B cell (primary cell): ENCODE results near the gene WNK1. TPM values are rescaled to one million over a fixed set of nuclear protein-coding genes. Genes with fewer than 3 reads are reported as not detected.
A peak's percentile ranks its signal among the peaks of the same experiment; 100 is the strongest.

Source experiments
- ATAC-seq: fragments of 200-7000 bp; cut with Tn5 transposase; one replicate; pipeline ENCODE4 v1.10.0; 2021; ENCODE audit warnings: low read depth, mild to moderate bottlenecking, moderate number of reproducible peaks, moderate library complexity
- CTCF ChIA-PET: fragments of 350-600 bp; sonication (Branson Sonifier 250); formaldehyde crosslinking; loops from one replicate; lab custom pipeline; 2021; ENCODE audit warnings: antibody characterized with exemption, inconsistent platforms; lab: Charles Lee
- POLR2A ChIA-PET: fragments of 350-600 bp; sonication (Branson Sonifier 250); formaldehyde crosslinking; loops from one replicate; lab custom pipeline; 2021; ENCODE audit warnings: antibody characterized with exemption; lab: Charles Lee
- DNase-seq: peaks from one replicate; pipeline ENCODE4 v3.0.0; 2013
- H2AFZ ChIP-seq: 2 replicates; pipeline ENCODE4 v1.6.1; 2012; ENCODE audit warnings: mild to moderate bottlenecking, low read depth, low read length; ENCODE audit not compliant: insufficient read depth, poor library complexity, severe bottlenecking
- H3K27ac ChIP-seq, 2 donors: 1 replicate in 1 of 2; 2 replicates in 1 of 2; pipeline ENCODE4 v1.5.1; 2012 to 2013; ENCODE audit warnings: low read length in 2 of 2, mild to moderate bottlenecking in 2 of 2, moderate library complexity in 1 of 2
- H3K27me3 ChIP-seq, 4 experiments: fragments of 200-600 bp in 1 of 4; sonication (generic) in 1 of 4; replicated peaks in 1 of 4; 1 replicate in 2 of 4; 2 replicates in 2 of 4; pipeline versions ENCODE4 v1.6.1 to v1.7.0; 2013 to 2016; ENCODE audit warnings: low read length in 3 of 4, mild to moderate bottlenecking in 2 of 4, mixed read lengths in 1 of 4, moderate library complexity in 1 of 4; ENCODE audit not compliant: insufficient read depth in 4 of 4, control insufficient read depth in 3 of 4; ENCODE audit errors: control extremely low read depth in 1 of 4
- H3K36me3 ChIP-seq, 2 experiments: replicated peaks in 1 of 2; 1 replicate in 1 of 2; 2 replicates in 1 of 2; pipeline versions ENCODE4 v1.6.1 to v1.7.1; 2013; ENCODE audit warnings: low read length in 1 of 2; ENCODE audit not compliant: insufficient read depth in 2 of 2, control insufficient read depth in 1 of 2; ENCODE audit errors: control extremely low read depth in 1 of 2, extremely low read depth in 1 of 2
- H3K4me1 ChIP-seq, 2 donors: fragments of 200-600 bp in 1 of 2; sonication (generic) in 1 of 2; 1 replicate in 1 of 2; 2 replicates in 1 of 2; pipeline versions ENCODE4 v1.5.1 to v1.6.1; 2013 to 2017; ENCODE audit warnings: low read length in 2 of 2; ENCODE audit not compliant: control insufficient read depth in 2 of 2, insufficient read depth in 2 of 2
- H3K4me2 ChIP-seq: replicated peaks from 2 replicates; pipeline ENCODE3; 2012; ENCODE audit warnings: mild to moderate bottlenecking, low read depth, low read length; ENCODE audit not compliant: poor library complexity, severe bottlenecking
- H3K4me3 ChIP-seq, 5 experiments: fragments of 200-600 bp in 1 of 5; sonication (generic) in 1 of 5; 1 replicate in 3 of 5; 2 replicates in 2 of 5; pipeline versions ENCODE4 v1.5.1 to v1.7.0; 2011 to 2016; ENCODE audit warnings: low read length in 4 of 5, mild to moderate bottlenecking in 4 of 5, low read depth in 2 of 5, control low read depth in 1 of 5, moderate library complexity in 1 of 5; ENCODE audit not compliant: insufficient read depth in 1 of 5; ENCODE audit errors: control extremely low read depth in 1 of 5, extremely low read depth in 1 of 5
- H3K79me2 ChIP-seq: fragments of 200-600 bp; sonication (generic); one replicate; pipeline ENCODE4 v1.6.0; 2016; ENCODE audit warnings: low read length; ENCODE audit not compliant: control insufficient read depth, insufficient read depth
- H3K9ac ChIP-seq: fragments of 200-600 bp; sonication (generic); 2 replicates; pipeline ENCODE4 v1.6.1; 2017; ENCODE audit warnings: mild to moderate bottlenecking, low read length, moderate library complexity
- H3K9me3 ChIP-seq, 3 donors: one replicate each; pipeline versions ENCODE4 v1.6.1 to v1.7.1; 2013; ENCODE audit warnings: low read length in 2 of 3; ENCODE audit not compliant: control insufficient read depth in 2 of 3, insufficient read depth in 1 of 3; ENCODE audit errors: control extremely low read depth in 1 of 3
- H4K20me1 ChIP-seq: 2 replicates; pipeline ENCODE4 v1.6.0; 2012; ENCODE audit warnings: mild to moderate bottlenecking, low read length; ENCODE audit not compliant: insufficient read depth, control insufficient read depth, poor library complexity, severe bottlenecking
- H3K27ac Mint-ChIP-seq: one replicate; pipeline ENCODE4 v1.8.0; 2021; ENCODE audit warnings: mixed read lengths
- H3K27me3 Mint-ChIP-seq: one replicate; pipeline ENCODE4 v1.8.0; 2021; ENCODE audit warnings: mixed read lengths
- H3K4me1 Mint-ChIP-seq: one replicate; pipeline ENCODE4 v1.8.0; 2021; ENCODE audit warnings: mixed read lengths
- H3K4me3 Mint-ChIP-seq: one replicate; pipeline ENCODE4 v1.8.0; 2021; ENCODE audit warnings: mixed read lengths
- H3K9me3 Mint-ChIP-seq: one replicate; pipeline ENCODE4 v1.8.0; 2022; ENCODE audit warnings: mixed read lengths; ENCODE audit not compliant: insufficient read depth
- CTCF ChIP-seq: fragments of 200-600 bp; IDR thresholded peaks from one replicate; pipeline ENCODE4 v1.8.0; 2022; ENCODE audit warnings: antibody characterized with exemption, mild to moderate bottlenecking
- EZH2 ChIP-seq: IDR thresholded peaks from 2 replicates; pipeline ENCODE4 v1.6.1; 2012; ENCODE audit warnings: borderline replicate concordance, low read depth, mild to moderate bottlenecking, moderate library complexity, low read length; ENCODE audit not compliant: insufficient read depth, poor library complexity, severe bottlenecking
- WGBS: methylation state at CpG from one replicate; pipeline ENCODE4 v1.1.5; 2013; ENCODE audit warnings: missing lambda C conversion rate; ENCODE audit not compliant: insufficient coverage; 5-methylcytosine and 5-hydroxymethylcytosine counted together
- intact Hi-C: fragments of 100-400 bp; cut with micrococcal nuclease; formaldehyde crosslinking; loops from one replicate; pipeline ENCODE4 v1.10.0; 2022
- polyA plus RNA-seq: library from polyadenylated mRNA; depleted of rRNA; stranded (reverse); fragments of >200 nt; gene quantifications from 2 replicates; pipeline ENCODE4 v1.2.3, GENCODE V29; 2012
- total RNA-seq, 2 donors: library from RNA; stranded (reverse); fragments of 120-200 nt in 1 of 2; gene quantifications; 1 replicate in 1 of 2; 2 replicates in 1 of 2; pipeline versions ENCODE4 v1.2.3 to v1.2.4, GENCODE V29; 2013 to 2022

The WNK1 gene
- total and polyA plus RNA-seq, 2 donors (not counting 1 experiment from before 2014, with no cell fraction given), result 43.9 to 188 TPM

- peaks cover 0 to 6% of the 10 kb centered on the region in 2 donors for H3K4me1 ChIP-seq
- peaks cover 12% of the 10 kb centered on the region for H3K4me1 Mint-ChIP-seq
- H2AFZ ChIP-seq, result no peak overlapping the region
- 60% methylated on average over 3 of the region's 10 CpGs for WGBS
- H4K20me1 ChIP-seq, result no peaks in the 10 kb centered on the region
- H3K27ac Mint-ChIP-seq, result no peak overlapping the region
- H3K4me2 ChIP-seq, result no peak overlapping the region
- H3K9ac ChIP-seq, result no peak overlapping the region
- no peaks in the 10 kb centered on the region for H3K9me3 ChIP-seq
- ChIA-PET POLR2A (no interaction called here), CTCF (interaction anchor here (1.1 kb wide), 1 partner anchor 182 kb away, joined by 4 read pairs; no protein-coding TSS in a partner anchor)
- H3K79me2 ChIP-seq, result no peaks in the 10 kb centered on the region
- peaks cover 9 to 77% of the 10 kb centered on the region in 2 experiments for H3K36me3 ChIP-seq
- H3K27me3 Mint-ChIP-seq, result no peaks in the 10 kb centered on the region
- H3K4me3 ChIP-seq, result no peak overlapping the region
- ATAC-seq (no peak), DNase-seq (no peak)
- H3K27ac ChIP-seq, result peak overlapping the region in 1 of 2 donors; percentile 21
- no peaks in the 10 kb centered on the region for H3K9me3 Mint-ChIP-seq
- TF ChIP-seq CTCF, result no peak
- TF ChIP-seq EZH2, result no peak
- H3K27me3 ChIP-seq, result no peaks in the 10 kb centered on the region
- H3K4me3 Mint-ChIP-seq, result no peak overlapping the region
- intact Hi-C loops, result loop anchor here (5.0 kb wide), 1 partner anchor 36 kb away; the partner anchor contains the start of gene RAD52
These were observed 158.9 kb downstream of the WNK1 start for GRCh38 chr12:911191-911826.
